ENCODE results near the gene ANXA3. TPM values are rescaled to one million over a fixed set of nuclear protein-coding genes. Genes with fewer than 3 reads are reported as not detected.

ANXA3 gene
- total and polyA plus RNA-seq, 2 donors from 2014 or later: 33.7 to 79.9 TPM

DNA sequence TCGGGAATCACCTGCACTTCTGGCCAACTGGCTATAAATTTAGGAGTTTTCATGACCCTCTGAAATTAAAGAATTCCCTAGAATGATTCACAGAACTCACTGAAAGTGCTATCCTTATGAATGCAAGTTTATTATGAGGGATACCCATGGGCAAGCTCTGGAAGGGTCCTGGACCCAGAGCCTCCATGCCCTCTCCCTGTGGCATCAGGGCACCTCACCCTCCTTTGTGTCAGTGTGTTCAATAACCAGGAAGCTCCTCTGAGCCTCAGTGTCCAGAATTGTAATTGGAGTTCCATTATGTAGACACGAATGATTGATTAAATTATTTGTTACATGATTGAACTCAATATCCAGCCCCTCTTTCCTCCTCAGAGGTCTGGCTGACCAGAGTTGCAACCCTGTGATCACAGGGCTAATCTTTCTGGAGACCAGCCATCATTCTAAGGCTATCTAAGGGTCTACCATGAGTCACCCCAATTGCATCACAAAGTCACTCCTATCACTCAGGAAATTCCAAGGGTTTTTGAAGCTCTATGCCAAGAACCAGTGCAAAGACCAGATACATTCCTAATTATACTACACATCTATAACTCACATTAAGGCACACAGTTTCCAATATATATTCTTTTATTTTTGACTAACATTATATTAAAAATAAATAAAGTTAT lies 8.9 kb downstream of the ANXA3 start:
- Histone ChIP-seq H3K9ac (ENCODE audit: low read length in 3 of 3) (no peak overlapping the region), H3K9me3 (ENCODE audit: control insufficient read depth in 2 of 3, insufficient read depth in 1 of 3, low read length in 3 of 3) (no peaks in the 10 kb centered on the region), H3K36me3 (ENCODE audit: control insufficient read depth in 2 of 3, insufficient read depth in 3 of 3, low read length in 3 of 3) (no peaks in the 10 kb centered on the region), H3K27ac (ENCODE audit: low read depth in 2 of 2, low read length in 2 of 2) (no peak overlapping the region), H3K4me1 (ENCODE audit: control insufficient read depth in 2 of 3, insufficient read depth in 2 of 3, low read depth in 1 of 3, low read length in 3 of 3) (peaks cover 0 to 6% (median 2%) of the 10 kb centered on the region in 3 donors), H3K4me3 (ENCODE audit: low read length in 3 of 3) (no peak overlapping the region), H3K27me3 (ENCODE audit: control insufficient read depth, insufficient read depth, low read length) (no peaks in the 10 kb centered on the region)
- no peak for TF ChIP-seq CTCF (IDR thresholded peaks at IDR 0.05; ENCODE audit: borderline replicate concordance, extremely low read depth, insufficient read depth)
- no peak for DNase-seq
- no peak for FAIRE-seq
- intact Hi-C loops (cut with DNase I): no loop called here

DNA sequence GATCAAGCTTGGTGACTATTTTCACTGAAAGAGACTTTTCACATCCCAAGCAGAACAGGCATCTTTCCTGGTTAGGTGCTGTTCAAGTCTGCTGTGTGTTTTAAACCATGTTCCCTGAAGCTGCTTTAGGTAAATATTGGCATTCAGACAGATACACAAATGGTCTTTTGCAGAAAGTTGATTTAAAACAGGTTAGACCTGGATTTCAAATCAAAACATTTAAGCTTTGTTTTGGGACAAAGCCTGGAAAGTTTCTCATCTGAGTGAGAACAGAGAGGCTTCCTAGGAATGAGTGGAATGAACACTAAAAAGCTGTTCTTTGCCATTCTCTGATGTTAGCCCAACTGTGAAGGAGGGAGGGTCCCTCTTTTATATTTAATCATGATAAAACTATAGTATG lies 10.1 kb downstream of the ANXA3 start:
- Histone ChIP-seq H3K36me3 (ENCODE audit: control insufficient read depth in 2 of 3, insufficient read depth in 3 of 3, low read length in 3 of 3) (no peaks in the 10 kb centered on the region), H3K9me3 (ENCODE audit: control insufficient read depth in 2 of 3, insufficient read depth in 1 of 3, low read length in 3 of 3) (no peaks in the 10 kb centered on the region), H3K4me1 (ENCODE audit: control insufficient read depth in 2 of 3, insufficient read depth in 2 of 3, low read depth in 1 of 3, low read length in 3 of 3) (peaks cover 0 to 6% (median 2%) of the 10 kb centered on the region in 3 donors), H3K27ac (ENCODE audit: low read depth in 2 of 2, low read length in 2 of 2) (no peak overlapping the region), H3K27me3 (ENCODE audit: control insufficient read depth, insufficient read depth, low read length) (no peaks in the 10 kb centered on the region), H3K9ac (ENCODE audit: low read length in 3 of 3) (no peak overlapping the region), H3K4me3 (ENCODE audit: low read length in 3 of 3) (no peak overlapping the region)
- TF ChIP-seq CTCF (IDR thresholded peaks at IDR 0.05; ENCODE audit: borderline replicate concordance, extremely low read depth, insufficient read depth): no peak
- no peak for FAIRE-seq
- peak in 1 of 5 donors; percentile 61 for DNase-seq
- intact Hi-C loops (cut with DNase I): no loop called here

DNA sequence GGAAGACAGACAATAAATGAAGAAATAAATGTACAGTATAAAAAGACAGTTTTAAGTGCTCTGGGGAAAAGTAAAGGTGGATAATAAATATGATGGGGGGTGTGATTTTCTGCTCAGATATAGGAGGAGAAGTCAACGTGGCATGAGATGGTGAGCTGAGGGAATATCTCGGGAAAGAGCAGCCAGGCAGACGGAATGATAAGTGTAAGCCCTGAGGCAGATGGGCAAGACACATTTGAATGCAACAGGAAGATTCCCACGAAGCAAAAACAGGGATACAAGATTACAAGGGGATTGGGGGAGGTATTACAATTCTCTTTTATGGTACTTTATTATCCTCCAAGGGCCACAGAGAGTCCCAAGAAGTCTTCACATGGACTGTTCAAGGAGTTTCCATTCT lies 11.1 kb downstream of the ANXA3 start:
- intact Hi-C loops (cut with DNase I): no loop called here
- Histone ChIP-seq H3K27ac (ENCODE audit: low read depth in 2 of 2, low read length in 2 of 2) (no peak overlapping the region), H3K9ac (ENCODE audit: low read length in 3 of 3) (no peak overlapping the region), H3K36me3 (ENCODE audit: control insufficient read depth in 2 of 3, insufficient read depth in 3 of 3, low read length in 3 of 3) (no peaks in the 10 kb centered on the region), H3K4me3 (ENCODE audit: low read length in 3 of 3) (no peak overlapping the region), H3K27me3 (ENCODE audit: control insufficient read depth, insufficient read depth, low read length) (no peaks in the 10 kb centered on the region), H3K4me1 (ENCODE audit: control insufficient read depth in 2 of 3, insufficient read depth in 2 of 3, low read depth in 1 of 3, low read length in 3 of 3) (peaks cover 0 to 6% (median 2%) of the 10 kb centered on the region in 3 donors), H3K9me3 (ENCODE audit: control insufficient read depth in 2 of 3, insufficient read depth in 1 of 3, low read length in 3 of 3) (no peaks in the 10 kb centered on the region)
- DNase-seq (no peak), FAIRE-seq (no peak)
- TF ChIP-seq CTCF (IDR thresholded peaks at IDR 0.05; ENCODE audit: borderline replicate concordance, extremely low read depth, insufficient read depth): no peak

GRCh38 chr4:78565971-78566372 lies 14.4 kb downstream of the ANXA3 start:
- no peak for FAIRE-seq

More at GRCh38 chr4:78565971-78566372, 14.4 kb downstream of the ANXA3 start:
- no peak for TF ChIP-seq CTCF (IDR thresholded peaks at IDR 0.05; ENCODE audit: borderline replicate concordance, extremely low read depth, insufficient read depth)
- intact Hi-C loops (cut with DNase I): no loop called here
- Histone ChIP-seq H3K9ac (ENCODE audit: low read length in 3 of 3) (no peak overlapping the region), H3K27ac (ENCODE audit: low read depth in 2 of 2, low read length in 2 of 2) (no peak overlapping the region), H3K36me3 (ENCODE audit: control insufficient read depth in 2 of 3, insufficient read depth in 3 of 3, low read length in 3 of 3) (no peaks in the 10 kb centered on the region), H3K4me1 (ENCODE audit: control insufficient read depth in 2 of 3, insufficient read depth in 2 of 3, low read depth in 1 of 3, low read length in 3 of 3) (peaks cover 2 to 7% (median 6%) of the 10 kb centered on the region in 3 donors), H3K9me3 (ENCODE audit: control insufficient read depth in 2 of 3, insufficient read depth in 1 of 3, low read length in 3 of 3) (no peaks in the 10 kb centered on the region), H3K4me3 (ENCODE audit: low read length in 3 of 3) (no peak overlapping the region), H3K27me3 (ENCODE audit: control insufficient read depth, insufficient read depth, low read length) (no peaks in the 10 kb centered on the region)
- DNase-seq: no peak

All from kidney (tissue), 14 donors.